Measurements from ENCODE around the gene OLFM1.

The OLFM1 gene

GRCh38 chr9:135069558-135070197 is 17.8 kb upstream of the OLFM1 start:
- no peak for ATAC-seq
- Mint-ChIP-seq H3K4me3 (no peak overlapping the region), H3K9me3 (peaks cover 8% of the 10 kb centered on the region), H3K27ac (no peak overlapping the region), H3K4me1 (no peaks in the 10 kb centered on the region), H3K27me3 (peaks cover 51% of the 10 kb centered on the region), H3K36me3 (peaks cover 6% of the 10 kb centered on the region)

- Mint-ChIP-seq H3K27ac (no peak overlapping the region), H3K4me1 (no peaks in the 10 kb centered on the region), H3K27me3 (peaks cover 48% of the 10 kb centered on the region), H3K36me3 (peaks cover 5% of the 10 kb centered on the region), H3K4me3 (no peak overlapping the region), H3K9me3 (peaks cover 7% of the 10 kb centered on the region)
- no peak for ATAC-seq
Observed at GRCh38 chr9:135070198-135070951, 17.1 kb upstream of the OLFM1 start.

GRCh38 chr9:135070964-135071735 is 16.3 kb upstream of the OLFM1 start:
- Mint-ChIP-seq H3K27me3 (peaks cover 45% of the 10 kb centered on the region), H3K4me1 (no peaks in the 10 kb centered on the region), H3K4me3 (no peak overlapping the region), H3K27ac (no peak overlapping the region), H3K36me3 (no peaks in the 10 kb centered on the region), H3K9me3 (no peaks in the 10 kb centered on the region)
- no peak for ATAC-seq

GRCh38 chr9:135073081-135073740 is 14.3 kb upstream of the OLFM1 start:
- no peak for ATAC-seq
- Mint-ChIP-seq H3K27me3 (peaks cover 52% of the 10 kb centered on the region), H3K9me3 (no peaks in the 10 kb centered on the region), H3K27ac (no peak overlapping the region), H3K4me1 (no peaks in the 10 kb centered on the region), H3K4me3 (no peak overlapping the region), H3K36me3 (no peaks in the 10 kb centered on the region)

GRCh38 chr9:135073741-135074305 is 13.6 kb upstream of the OLFM1 start:
- Mint-ChIP-seq H3K27me3 (peaks cover 52% of the 10 kb centered on the region), H3K9me3 (no peaks in the 10 kb centered on the region), H3K27ac (no peak overlapping the region), H3K4me3 (no peak overlapping the region), H3K36me3 (no peaks in the 10 kb centered on the region), H3K4me1 (no peaks in the 10 kb centered on the region)
- no peak for ATAC-seq

- H3K4me3 Mint-ChIP-seq: no peak overlapping the region
- H3K36me3 Mint-ChIP-seq: no peaks in the 10 kb centered on the region
- H3K27ac Mint-ChIP-seq: no peak overlapping the region
- ATAC-seq: no peak
- H3K4me1 Mint-ChIP-seq: no peaks in the 10 kb centered on the region
- peaks cover 51% of the 10 kb centered on the region for H3K27me3 Mint-ChIP-seq
- no peaks in the 10 kb centered on the region for H3K9me3 Mint-ChIP-seq
Observed at GRCh38 chr9:135074354-135075233, 12.9 kb upstream of the OLFM1 start.

GRCh38 chr9:135075234-135076142 is 12.0 kb upstream of the OLFM1 start:
- no peaks in the 10 kb centered on the region for H3K36me3 Mint-ChIP-seq
- no peak overlapping the region for H3K27ac Mint-ChIP-seq
- peaks cover 46% of the 10 kb centered on the region for H3K27me3 Mint-ChIP-seq
- H3K9me3 Mint-ChIP-seq: no peaks in the 10 kb centered on the region
- ATAC-seq: no peak
- H3K4me3 Mint-ChIP-seq: no peak overlapping the region
- H3K4me1 Mint-ChIP-seq: no peaks in the 10 kb centered on the region

- Mint-ChIP-seq H3K27me3 (peaks cover 46% of the 10 kb centered on the region), H3K36me3 (no peaks in the 10 kb centered on the region), H3K9me3 (no peaks in the 10 kb centered on the region), H3K4me3 (no peak overlapping the region), H3K27ac (no peak overlapping the region), H3K4me1 (no peaks in the 10 kb centered on the region)
- ATAC-seq: no peak
Observed at GRCh38 chr9:135076143-135076875, 11.2 kb upstream of the OLFM1 start.

- no peaks in the 10 kb centered on the region for H3K36me3 Mint-ChIP-seq
- no peaks in the 10 kb centered on the region for H3K9me3 Mint-ChIP-seq
- H3K4me3 Mint-ChIP-seq: no peak overlapping the region
- H3K27me3 Mint-ChIP-seq: peaks cover 46% of the 10 kb centered on the region
- no peak for ATAC-seq
- no peak overlapping the region for H3K27ac Mint-ChIP-seq
- H3K4me1 Mint-ChIP-seq: no peaks in the 10 kb centered on the region
Observed at GRCh38 chr9:135076876-135077430, 10.5 kb upstream of the OLFM1 start.

- Mint-ChIP-seq H3K27ac (no peak overlapping the region), H3K36me3 (no peaks in the 10 kb centered on the region), H3K4me1 (no peaks in the 10 kb centered on the region), H3K27me3 (peaks cover 46% of the 10 kb centered on the region), H3K9me3 (no peaks in the 10 kb centered on the region), H3K4me3 (no peak overlapping the region)
- peak; percentile 4 for ATAC-seq
Observed at GRCh38 chr9:135077497-135078200, 9.8 kb upstream of the OLFM1 start.

GRCh38 chr9:135078361-135078821 is 9.1 kb upstream of the OLFM1 start:
- H3K27me3 Mint-ChIP-seq: peaks cover 51% of the 10 kb centered on the region
- no peak overlapping the region for H3K27ac Mint-ChIP-seq
- H3K9me3 Mint-ChIP-seq: no peaks in the 10 kb centered on the region
- no peaks in the 10 kb centered on the region for H3K4me1 Mint-ChIP-seq
- no peak overlapping the region for H3K4me3 Mint-ChIP-seq
- no peaks in the 10 kb centered on the region for H3K36me3 Mint-ChIP-seq
- ATAC-seq: no peak

GRCh38 chr9:135079018-135079417 is 8.4 kb upstream of the OLFM1 start:
- H3K36me3 Mint-ChIP-seq: no peaks in the 10 kb centered on the region
- H3K27ac Mint-ChIP-seq: no peak overlapping the region
- no peaks in the 10 kb centered on the region for H3K9me3 Mint-ChIP-seq
- no peak for ATAC-seq
- peaks cover 51% of the 10 kb centered on the region for H3K27me3 Mint-ChIP-seq
- H3K4me1 Mint-ChIP-seq: no peaks in the 10 kb centered on the region
- no peak overlapping the region for H3K4me3 Mint-ChIP-seq
